Hindlimb muscle (tissue), 1 donor: ENCODE measurements around the gene PIGT. TPM values are rescaled to one million over a fixed set of nuclear protein-coding genes. Genes with fewer than 3 reads are reported as not detected.

Experiments
- DNase-seq: peaks from one replicate; pipeline ENCODE4 v3.0.0-alpha.2; 2013
- polyA plus RNA-seq: library from polyadenylated mRNA; unstranded; fragments of 120-200 nt; gene quantifications from one replicate; pipeline ENCODE4 v1.2.1, GENCODE V29; 2013; ENCODE audit not compliant: insufficient read length

The PIGT gene
- polyA plus RNA-seq, 1 donor: 83.3 TPM

GRCh38 chr20:45432294-45432693 is 16.4 kb downstream of the PIGT start:
- DNase-seq: no peak

- DNase-seq: peak; percentile 18
Measured at GRCh38 chr20:45433316-45433715, 17.4 kb downstream of the PIGT start.

DNA sequence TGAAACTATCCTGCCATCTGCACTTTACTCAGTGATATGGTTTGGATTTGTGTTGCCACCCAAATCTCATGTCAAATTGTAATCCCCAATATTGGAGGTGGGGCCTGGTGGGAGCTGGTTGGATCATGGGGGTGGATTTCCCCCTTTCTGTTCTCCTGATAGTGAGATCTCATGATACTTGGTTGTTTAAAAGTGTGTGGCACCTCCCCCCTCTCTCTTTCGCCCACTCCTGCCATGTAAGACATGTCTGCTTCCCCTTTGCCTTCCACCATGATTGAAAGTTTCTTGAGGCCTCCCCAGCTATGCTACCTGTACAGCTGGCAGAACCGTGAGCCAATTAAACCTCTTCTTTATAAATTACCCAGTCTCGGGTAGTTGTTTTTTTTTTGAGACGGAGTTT is 18.0 kb downstream of the PIGT start:
- no peak for DNase-seq

GRCh38 chr20:45436732-45437485 is 21.0 kb downstream of the PIGT start:
- DNase-seq: peak; percentile 73

GRCh38 chr20:45440424-45440823 is 24.5 kb downstream of the PIGT start:
- DNase-seq: no peak

- no peak for DNase-seq
Measured at GRCh38 chr20:45440891-45441685, 25.1 kb downstream of the PIGT start.

GRCh38 chr20:45441746-45442145 is 25.8 kb downstream of the PIGT start:
- no peak for DNase-seq

GRCh38 chr20:45444050-45444449 is 28.1 kb downstream of the PIGT start:
- DNase-seq: no peak

GRCh38 chr20:45445805-45446562 is 30.0 kb downstream of the PIGT start:
- DNase-seq: no peak

DNA sequence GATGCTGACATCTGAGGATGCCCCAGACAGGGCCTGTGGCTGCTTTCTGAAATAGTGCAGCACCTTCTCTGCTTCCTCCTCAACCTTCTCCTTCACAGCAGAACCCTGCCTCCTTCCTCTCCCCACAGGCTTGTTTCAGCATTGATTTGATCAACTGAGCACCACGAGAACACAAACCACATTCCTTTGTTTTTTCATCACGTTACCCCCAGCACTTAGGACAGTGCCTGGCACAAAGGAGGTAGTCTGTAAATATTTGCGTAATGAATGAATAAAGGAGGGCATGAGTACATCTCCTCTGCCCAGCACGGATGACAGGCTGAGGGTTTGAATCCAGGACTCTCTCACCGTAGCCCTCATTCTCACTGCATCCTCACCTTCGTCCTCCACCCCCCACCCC is 32.3 kb downstream of the PIGT start:
- no peak for DNase-seq

- DNase-seq: no peak
Measured at GRCh38 chr20:45449528-45449927, 33.6 kb downstream of the PIGT start.

DNA sequence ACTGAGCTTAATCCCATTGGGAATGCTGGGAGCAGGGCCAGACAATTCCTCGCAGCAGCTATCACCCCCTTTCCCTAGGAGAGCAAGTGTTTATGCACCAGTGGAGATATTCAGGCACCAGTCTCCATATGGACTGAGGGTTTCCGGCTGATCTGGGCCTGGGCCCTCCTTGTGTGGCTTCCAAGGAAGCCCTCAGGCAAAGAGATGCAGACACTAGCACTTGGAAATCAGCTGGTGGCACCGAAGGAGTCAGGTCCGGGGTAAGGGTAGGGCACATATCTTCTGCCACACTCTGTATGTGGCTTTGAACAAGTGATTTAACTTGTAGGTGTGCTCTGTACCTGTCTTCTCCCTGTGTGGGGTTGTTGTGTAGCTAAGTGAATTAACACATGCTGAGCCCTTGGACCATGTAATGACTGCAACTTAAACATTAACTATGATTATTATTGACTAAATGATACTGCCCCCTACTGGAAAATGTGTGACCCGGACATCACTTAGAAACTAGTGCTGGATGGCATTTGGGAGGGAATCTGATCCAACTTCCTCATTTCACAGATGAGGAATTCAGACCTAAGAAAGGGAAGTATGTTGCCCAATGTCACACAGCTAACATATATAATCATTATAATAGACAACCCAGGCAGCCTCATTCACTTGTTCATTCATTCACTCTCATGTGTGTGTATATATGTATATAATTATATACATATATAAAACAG is 34.3 kb downstream of the PIGT start:
- no peak for DNase-seq

DNA sequence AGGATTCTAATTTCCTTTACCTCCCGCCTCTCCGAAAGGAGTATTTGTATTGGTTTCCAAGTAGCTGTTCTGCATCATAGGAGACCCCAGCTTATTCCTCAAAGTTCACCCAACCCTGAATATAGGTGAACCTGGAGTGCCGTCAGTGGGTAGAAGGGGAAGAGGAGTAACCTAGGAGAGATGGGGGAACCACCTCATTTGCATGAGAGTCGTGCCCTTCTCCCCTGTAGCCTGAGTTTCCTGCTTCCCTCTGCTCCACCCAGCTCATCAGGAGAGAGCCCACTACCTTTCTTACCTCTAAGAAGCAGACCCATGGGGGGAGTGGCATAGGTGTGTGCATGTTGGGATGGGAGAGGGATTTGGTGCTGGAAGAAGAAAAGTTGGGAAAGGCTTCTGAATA is 36.3 kb downstream of the PIGT start:
- no peak for DNase-seq

- no peak for DNase-seq
Measured at GRCh38 chr20:45452772-45453691, 37.1 kb downstream of the PIGT start.

DNA sequence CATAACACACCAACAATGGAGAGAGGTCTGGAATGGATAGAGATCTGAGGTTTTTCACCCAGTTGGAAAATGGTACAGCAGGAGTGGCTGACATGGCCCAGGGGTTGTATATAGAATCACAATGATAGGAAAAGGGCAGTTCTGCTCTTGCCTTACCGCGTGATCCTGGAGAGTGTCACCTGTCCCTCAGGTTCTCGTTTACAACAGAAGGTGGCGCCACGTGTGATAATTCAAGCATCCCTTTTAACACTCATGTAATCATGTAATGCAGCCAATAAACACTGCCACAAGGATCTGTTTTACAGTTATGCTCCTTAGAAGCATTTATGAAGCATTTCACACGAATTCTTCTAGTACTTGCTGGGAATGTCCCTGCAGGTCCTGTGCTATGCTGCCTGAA is 40.7 kb downstream of the PIGT start:
- no peak for DNase-seq

DNA sequence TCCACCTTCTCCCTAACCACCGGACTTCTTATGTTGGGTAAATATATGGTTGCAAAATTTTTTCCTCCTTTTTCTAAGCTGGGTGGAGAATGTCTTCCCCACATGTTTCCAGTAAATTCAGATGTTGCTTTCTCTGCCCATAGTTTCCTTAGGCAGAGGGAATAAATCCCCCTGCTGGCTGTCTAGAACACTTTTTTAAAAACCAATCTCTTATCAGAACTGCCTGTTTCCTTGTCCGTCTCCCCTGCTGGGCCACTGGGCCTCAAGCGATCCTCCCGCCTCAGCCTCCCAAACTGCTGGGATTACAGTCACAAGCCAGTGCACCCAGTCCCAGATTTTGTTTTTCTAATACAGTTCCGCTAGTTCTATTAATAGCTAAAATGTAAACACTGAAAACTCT is 43.7 kb downstream of the PIGT start:
- no peak for DNase-seq

DNA sequence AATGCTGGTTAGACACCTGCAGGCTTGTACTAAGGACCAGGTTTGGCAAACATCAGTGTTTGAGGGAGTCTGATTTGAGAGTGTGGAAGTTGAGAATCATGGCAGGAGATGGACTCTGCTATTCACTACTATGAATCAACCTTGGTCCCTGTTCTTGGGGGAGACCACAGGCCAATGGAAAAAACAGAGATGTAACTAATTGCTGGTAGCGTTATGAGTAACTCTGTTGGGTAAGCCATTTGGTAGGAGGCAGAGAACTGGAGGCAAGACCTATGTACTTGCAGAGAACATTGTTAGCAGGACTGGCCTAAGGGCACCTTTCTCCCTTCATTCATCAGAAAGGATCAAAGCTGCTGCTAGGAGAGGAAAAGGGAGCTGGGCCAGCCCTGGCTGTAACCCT is 45.3 kb downstream of the PIGT start:
- DNase-seq: no peak

DNA sequence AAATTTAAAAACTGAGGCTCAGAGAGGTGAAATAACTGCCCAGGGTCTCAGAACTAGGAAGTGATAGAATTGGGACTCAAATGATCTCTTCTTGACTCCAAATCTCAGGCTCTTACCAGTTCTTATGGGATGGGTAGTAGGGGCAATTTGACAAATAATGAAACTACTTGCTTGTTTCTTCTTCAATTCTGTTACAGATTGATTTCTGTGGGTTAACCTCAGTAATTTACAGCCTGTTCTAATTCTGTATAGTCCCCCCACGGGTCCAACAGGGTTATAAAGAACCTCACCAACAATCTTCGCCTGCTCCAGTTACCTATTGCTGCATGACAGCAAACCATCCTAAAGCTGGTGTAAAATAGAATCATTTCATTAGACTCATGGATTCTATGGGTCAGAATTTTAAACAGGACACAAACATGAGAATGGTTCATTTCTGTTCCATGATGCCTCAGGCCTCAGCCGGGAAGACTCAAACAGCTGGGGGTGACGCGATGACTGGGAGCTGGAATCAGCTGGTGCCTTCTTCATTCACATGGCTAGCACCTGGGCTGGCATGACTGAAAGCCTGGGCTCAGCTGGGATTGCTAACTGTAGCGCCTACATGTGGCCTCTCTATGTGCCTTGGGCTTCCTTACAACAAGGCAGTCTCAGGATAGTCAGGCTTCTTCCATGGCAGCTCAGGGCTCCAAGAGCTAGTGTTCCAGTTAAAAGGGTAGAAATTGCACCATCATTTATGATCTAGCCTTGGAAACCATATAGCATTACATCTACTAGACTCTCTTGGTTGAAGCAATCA is 47.0 kb downstream of the PIGT start:
- DNase-seq: no peak

DNA sequence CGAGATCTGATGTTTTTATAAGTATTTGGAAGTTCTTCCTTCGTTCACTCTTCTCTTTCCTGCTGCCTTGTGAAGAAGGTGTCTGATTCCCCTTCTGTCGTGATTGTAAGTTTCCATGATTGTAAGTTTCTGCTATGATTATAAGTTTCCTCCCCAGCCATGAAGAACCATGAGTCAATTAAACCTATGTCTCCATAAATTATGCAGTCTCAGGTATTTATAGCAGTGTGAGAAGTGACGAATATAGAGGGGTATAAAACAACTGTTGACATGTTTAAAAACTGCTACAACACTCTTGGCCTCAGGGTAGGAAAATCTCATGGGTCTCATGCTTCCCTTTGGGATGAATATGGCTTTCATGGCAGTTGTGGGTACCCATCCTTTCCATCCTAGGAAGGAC is 47.8 kb downstream of the PIGT start:
- no peak for DNase-seq

- no peak for DNase-seq
Measured at GRCh38 chr20:45465491-45466266, 49.7 kb downstream of the PIGT start.
